T-helper 1 cell (primary cell): Measurements from ENCODE around the gene HJV.
"Not testable (repeated sequence)": the region's sequence is repeated elsewhere in the genome, so short reads cannot be mapped to it uniquely, and the experiment has no call there.

Experiments
- DNase-seq, 5 donors: peaks; one replicate each; pipeline ENCODE4 v3.0.0-alpha.2; 2012 to 2020
- total RNA-seq, 4 donors: gene quantifications; one replicate each; lab custom pipeline; 2026; lab: John Stamatoyannopoulos, UW

HJV gene, protein sequence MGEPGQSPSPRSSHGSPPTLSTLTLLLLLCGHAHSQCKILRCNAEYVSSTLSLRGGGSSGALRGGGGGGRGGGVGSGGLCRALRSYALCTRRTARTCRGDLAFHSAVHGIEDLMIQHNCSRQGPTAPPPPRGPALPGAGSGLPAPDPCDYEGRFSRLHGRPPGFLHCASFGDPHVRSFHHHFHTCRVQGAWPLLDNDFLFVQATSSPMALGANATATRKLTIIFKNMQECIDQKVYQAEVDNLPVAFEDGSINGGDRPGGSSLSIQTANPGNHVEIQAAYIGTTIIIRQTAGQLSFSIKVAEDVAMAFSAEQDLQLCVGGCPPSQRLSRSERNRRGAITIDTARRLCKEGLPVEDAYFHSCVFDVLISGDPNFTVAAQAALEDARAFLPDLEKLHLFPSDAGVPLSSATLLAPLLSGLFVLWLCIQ
- total RNA-seq: 0 to 0.08 (median 0) reads per million in 4 donors

DNA sequence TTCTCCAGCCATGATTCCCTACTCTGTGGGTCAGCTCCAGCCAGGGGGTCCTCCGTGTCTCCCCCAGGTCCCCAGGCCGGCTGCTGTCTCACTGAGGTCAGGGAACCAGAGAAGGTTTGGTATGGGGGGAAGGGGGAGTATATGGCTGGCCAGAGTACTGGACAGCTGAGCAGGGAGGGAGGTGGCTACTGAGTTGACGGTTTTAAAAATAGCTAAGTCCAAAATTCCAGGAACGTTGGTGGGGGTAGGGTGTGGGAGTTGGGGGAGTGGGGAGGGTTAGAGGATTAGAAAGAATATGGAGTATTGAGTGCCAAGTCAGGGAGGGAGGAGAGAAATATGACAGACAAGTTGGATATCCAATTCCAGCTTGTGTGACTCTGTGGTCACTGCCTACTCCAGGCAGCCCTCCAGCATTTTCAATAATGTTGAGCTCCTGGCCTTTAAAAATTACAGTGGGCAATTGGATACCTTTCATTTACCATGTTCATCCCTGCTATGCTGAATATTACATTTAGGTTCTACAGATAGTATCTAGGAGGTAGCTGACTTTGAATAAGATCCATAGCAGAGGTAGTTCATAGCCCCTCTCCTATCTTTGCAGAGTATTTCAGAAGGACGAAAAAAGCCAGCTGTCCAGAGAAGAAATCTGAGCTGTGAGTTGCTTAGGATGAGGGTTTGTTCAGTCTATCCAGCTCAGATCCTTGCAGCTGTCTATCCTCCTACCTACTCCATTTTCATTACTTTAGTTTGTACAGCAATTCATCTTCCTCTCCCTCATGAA, at the start of gene HJV:
TSS of gene HJV (minus strand) at position 114 of the 781 bp plus-strand sequence. CDS start 1,504 bp downstream, outside the sequence.
- DNase-seq: no peak

DNA sequence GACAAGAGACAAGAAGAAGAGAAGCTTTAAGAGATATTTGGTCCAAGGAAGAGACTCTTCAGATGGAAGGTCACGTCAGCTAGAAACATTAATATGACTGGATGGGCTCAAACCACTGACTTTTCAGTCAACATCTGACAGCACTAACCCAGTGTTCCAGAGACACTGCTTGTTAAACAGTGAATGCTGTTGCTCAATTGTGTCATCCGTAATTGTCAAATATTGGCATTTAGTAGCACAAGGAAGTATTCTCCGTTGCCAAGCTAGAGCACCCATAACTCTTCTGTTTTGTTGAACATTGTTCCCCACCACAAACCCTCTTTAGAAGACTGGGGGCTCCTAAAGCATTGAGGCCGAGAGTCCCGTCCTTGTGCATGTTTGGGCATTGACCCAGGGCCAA, 37.6 kb upstream of the HJV start:
- DNase-seq: not testable (repeated sequence)

DNA sequence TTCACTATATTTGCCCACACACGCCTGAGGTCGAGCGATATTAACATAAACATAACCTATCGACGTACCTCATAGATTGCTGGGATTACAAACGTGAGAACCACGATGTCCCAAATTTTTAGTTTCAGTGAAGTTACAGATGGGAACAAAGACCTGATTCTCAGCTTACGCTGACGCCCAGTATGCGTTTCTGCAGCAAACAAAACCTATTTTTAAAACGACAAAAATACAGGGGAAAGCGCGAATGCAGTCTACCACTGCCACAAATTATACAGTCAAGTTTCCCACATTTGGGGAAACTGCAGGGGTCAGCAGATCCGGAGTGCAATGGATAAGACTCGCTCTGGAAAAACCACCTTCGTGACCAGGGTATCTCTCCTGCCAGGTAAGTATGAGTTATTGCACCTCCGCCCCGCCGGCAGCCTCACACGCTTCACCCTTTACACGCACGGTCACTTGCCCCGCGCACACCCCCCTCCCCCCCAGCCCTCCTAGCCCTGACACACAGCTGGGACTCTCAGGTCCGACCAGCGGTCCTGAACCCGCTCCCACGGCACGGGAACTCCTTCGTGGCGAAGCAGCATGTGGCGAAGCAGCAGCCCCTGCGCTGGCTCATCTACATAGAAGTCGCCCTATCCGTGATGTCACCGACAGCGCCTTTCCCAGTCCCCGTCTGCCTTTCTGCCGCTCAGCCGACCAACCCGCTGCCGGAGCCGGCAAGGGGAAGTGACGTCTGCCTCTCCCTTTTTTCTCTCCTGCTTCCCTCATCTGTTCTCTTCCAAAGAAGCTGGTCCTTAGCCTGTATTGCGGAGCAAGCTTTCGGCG, 30.5 kb upstream of the HJV start:
- peak; percentile 59 to 90 (median 63) for DNase-seq

DNA sequence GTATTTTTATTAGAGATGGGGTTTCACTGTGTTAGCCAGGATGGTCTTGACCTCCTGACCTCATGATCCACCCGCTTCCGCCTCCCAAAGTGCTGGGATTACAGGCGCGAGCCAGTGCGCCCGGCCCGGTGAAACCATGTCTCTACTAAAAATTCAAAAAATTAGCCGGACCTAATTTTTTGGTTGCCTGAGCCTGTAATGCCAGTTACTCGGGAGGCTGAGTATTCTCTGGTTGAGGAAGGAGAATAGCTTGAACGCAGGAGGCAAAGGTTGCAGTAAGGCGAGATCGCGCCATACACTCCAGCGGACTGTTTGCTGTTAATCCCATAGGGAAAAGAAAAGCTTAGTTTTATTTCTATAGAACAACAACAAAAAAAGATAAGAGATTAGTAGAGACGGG, 29.9 kb upstream of the HJV start:
- no peak for DNase-seq

DNA sequence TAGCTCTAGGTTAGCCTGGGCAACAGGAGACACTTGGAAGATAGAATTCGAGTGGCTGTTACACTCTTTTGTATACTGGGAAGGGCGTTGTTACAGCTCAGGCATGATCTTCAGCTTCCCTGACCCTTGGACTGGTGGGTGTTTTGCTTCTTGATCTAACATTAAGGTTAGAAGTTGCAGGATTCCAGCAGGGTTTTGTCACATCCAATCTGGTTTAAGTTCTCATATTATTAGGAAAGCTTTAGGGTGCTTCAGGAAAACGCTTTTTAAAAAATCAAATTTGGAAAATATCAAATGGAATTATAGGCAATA, 29.1 kb upstream of the HJV start:
- DNase-seq: not testable (repeated sequence)

DNA sequence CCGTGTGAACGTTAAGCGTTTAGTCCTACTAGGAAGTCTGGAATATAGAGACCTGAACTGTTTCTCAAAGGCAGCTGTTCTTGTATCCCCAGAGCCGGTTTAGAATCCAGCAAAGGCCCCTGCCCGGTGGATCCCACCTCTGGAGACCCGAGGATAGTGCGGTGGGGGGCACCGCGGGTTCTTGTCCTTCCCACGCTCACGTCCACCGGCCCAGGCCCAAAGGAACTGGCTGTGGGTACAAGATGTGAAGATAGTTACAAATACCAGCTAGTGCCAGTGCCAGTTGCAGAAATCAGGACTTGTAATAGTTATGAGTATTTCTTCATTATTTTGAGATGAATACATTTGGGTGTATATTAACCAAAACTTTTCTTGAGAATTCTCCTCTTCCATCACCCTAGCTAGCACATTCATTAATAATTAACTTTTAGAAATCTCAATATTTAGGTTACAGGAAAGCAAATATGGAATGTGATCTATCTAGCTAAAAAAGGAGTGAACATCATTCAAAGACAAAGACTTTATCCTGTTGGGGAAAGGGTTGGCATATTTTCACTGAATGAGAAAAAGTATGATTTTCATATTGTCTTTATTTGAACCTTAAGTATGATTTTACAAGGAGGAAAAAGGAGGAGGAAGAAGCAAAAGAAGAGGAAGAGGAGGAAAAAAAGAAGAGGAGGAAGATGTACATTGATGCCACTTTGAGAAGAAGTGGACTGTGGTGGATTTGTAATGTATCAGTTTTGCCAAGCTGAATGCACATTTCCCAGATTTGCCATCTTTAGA, 28.5 kb upstream of the HJV start:
- DNase-seq: not testable (repeated sequence)

DNA sequence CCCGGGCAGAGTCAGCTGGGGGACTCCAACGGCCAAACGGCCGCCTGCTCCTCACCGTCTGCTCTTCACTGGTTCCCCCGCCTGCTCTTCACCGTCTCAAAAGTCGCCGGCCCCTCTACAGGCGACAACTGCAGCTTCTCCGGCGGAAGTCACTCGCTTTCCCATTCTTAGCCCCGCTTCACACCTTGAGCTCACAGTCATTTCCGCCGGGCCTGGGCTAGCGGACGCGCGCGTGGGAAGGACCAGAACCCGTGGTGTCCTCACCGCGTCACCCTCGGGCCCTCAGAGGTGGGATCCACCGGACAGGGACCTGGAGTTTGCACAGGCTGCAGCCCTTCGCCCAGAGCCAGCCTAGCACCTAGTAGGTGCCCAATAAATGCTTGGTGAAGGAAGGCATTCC, 27.9 kb upstream of the HJV start:
- no peak for DNase-seq

DNA sequence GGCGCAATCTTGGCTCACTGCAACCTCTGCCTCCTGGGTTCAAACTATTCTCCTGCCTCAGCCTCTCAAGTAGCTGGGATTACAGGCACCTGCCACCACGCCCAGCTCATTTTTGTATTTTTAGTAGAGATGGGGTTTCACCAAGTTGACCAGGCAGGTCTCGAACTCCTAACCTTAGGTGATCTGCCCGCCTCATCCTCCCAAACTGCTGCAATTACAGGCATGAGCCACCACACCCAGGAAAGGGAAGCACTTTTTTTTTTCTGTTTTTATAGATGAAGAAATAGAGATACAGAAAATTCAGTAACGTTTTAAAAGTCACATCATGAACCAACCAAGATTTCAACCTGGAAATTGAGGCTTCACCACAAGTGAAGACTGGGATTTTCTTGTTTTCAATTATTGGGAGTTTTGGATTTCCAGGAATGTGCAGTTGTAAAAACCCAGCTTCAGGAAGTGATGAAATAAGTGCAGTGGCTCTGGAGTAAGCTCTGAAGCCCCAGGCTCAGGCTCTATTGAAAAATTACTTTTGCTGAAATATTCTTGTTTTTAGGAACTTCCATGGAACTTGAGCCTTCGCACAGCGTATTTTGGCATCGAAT, 27.1 kb upstream of the HJV start:
- DNase-seq: not testable (repeated sequence)

DNA sequence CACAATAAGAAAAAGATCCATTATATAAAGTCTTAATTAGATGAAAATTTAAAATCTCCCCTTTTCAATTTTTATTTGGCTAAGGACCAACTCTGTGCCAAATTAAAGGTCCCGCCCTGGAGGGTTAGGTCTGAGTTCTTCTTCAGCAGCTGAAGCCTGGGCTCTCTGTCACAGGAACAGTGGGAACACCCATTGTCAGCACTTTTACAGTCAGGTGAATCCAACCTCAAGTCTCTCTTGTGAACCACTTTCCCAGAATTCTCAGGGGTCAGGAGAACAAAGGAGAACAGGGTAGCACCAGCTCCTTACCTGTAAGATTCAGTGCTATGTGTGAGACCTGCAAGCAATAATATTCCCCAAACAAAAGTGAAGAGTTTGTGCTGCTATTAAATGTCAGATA, 25.1 kb upstream of the HJV start:
- no peak for DNase-seq

DNA sequence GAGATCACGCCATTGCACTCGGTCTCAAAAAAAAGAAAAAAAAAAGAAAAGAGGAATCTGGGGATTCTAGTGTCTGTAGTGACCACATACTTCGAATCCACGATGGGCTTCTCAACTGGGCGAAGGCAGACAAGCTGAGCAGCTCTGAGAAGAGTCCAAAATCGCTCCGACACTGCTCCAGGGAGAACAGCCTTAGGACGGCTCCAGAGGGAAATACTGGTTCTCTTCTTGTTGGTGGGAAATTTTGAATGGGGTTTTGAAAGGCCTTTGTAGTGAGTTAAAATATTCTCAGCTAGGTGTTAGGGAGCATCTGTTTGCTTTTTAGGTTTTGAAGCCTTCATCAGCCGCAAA, 18.3 kb upstream of the HJV start:
- no peak for DNase-seq

DNA sequence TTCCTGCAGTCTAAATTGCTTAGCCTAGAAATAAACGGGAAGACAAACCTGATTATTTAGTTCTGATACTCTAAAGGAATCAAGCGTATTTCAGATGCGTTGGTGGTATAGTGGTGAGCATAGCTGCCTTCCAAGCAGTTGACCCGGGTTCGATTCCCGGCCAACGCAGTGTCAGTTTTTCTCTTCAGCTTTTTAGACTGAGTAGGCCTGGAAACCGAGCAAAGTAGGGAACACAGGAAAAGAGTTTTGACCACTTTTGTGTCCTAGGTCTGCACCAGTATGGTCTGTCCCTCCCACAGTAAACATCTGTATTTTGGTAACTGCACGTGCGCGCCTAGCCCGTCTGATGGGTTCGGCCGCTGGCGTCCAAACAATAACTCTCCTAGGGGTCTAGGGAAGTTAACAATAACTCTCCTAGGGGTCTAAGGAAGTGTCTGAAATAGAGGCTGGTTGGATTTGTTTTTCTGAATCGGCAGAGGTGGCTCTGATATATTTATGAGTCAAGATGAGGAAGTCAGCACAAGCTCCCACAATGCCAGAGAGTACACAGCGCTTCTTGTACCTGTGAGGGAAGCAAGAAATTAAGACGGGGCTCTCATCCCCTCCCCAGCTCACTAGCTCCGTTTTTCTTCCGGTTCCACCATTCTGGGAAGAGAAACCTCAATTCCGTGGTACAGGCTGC, 15.6 kb upstream of the HJV start:
- DNase-seq: peak; percentile 20 to 81 (median 50)

DNA sequence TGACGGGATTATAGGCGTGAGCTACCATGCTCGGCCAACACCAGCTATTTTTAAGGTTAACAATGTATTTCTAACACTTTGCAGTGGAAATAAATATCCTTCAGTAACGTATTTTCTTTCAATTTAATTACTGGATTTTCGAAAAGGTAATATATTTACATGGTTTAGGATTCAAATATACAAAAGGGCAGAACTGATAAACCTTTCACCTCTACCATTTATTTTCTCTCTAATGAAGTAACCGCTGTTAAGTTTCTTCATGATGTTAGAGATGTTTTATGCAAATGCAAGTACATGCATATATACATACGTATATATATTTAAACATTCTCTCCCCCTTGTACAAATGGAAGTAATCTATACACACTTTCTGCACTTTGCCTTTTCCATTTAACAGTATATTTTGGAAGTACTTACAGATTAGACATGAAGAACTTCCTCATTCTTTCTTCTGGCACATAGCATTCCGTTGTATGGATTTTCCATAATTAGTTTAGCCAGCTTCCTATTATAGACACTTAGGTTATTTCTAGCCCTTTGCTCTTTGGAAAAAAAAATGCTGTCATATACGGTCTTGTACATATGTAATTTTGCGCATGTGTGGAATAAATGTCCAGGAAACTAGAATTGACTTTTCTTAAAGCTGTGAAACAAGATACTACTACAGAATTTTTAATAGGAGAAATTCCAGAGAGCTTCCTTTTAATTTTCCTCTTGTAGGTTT, 14.9 kb upstream of the HJV start:
- no peak for DNase-seq

DNA sequence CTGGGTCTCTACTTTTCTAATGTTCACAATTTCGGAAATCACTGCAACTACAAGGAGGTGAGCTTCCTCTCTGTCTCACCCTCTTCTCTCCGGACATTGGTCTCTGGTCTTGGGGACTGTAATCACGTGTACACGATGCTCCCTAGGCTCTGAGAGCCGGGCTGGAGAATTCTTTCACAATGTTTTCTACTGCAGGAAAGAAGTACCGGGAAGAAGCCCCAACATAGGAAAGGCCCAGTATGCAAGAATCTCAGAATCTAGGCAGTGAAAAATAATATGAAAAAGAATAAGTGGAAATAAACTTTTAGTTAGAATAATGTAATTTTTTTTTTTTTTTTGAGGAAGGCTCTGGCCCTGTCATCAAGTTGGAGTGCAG, 13.5 kb upstream of the HJV start:
- no peak for DNase-seq

DNA sequence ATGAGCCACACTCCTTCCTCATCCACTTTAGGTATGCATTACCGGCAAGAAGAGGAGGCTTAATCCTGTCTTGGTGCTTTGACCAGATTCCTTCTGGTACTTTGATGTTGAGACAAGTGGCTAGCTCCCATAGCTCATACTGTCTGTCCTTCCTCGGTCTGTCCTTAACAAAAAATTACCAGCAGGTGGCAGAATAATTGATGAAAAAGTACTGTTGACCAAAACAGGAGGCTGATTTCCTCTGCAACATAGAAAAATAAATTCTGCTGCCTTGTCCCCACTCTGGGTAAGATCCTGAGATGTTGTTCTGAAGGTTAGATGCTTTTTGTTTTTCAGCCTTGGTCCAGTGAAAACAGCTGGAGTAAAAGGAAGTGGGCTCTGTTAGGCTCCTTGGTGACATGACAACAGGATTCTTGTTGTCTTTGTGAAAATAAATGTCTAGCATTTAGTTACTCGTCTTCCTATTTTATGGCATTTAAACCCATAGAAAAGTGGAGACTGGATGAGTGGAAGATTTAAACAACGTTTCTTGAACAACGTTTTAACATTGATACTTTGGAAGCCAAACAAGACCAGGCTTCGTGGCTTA, 11.2 kb upstream of the HJV start:
- peak in 1 of 5 donors; percentile 60 for DNase-seq

DNA sequence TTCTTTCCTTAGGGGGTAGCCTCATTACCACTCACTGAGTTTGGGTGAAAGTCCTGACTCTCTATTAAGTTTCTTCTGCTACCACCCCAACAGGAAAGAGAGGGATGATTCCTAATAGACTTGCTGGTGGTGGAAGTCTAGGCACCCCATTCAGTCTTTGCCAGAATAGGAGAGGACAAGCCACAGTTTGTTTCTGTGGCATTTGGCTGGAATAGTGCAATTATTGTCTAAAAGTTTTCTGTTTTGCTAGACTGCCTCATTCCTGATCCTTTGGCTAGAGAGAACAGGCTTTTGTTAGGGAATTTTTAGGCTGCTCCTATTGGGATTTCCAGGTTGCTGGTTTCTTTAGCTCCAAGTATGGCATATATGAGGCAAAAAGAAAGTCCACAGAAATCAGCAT, 9.9 kb upstream of the HJV start:
- DNase-seq: no peak

DNA sequence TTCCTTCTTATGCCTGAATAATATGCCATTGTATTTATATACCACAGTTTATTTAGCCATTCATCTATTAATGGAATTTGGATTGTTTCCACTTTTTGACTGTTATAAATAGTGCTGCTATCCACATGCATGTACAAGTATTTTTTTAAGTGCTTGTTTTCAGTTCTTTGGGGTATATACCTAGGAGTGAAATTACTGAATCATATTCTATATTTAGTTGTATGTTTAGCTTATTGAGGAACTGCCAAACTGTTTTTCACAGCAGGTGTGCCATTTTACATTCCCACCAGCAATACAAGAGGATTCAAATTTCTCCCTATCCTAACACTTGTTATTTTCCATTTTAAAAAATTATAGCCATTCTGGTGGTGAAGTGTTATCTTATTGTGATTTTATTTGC, 7.6 kb upstream of the HJV start:
- DNase-seq: no peak

DNA sequence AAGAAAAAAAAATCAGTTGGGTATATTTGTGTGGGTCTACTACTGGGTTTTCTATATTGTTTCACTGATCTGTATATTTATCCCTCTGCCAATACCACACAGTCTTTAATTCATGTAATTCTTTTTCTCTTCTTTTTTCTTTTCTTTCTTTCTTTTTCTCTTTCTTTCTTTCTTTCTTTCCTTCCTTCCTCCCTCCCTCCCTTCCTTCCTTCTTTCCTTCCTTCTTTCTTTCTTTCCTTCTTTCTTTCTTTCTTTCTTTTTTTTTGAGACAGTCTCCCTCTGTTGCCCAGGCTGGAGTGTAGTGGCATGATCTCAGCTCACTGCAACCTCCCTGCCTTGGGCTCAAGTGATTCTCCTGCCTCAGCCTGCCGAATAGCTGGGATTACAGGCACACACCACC, 5.1 kb upstream of the HJV start:
- DNase-seq: not testable (repeated sequence)

DNA sequence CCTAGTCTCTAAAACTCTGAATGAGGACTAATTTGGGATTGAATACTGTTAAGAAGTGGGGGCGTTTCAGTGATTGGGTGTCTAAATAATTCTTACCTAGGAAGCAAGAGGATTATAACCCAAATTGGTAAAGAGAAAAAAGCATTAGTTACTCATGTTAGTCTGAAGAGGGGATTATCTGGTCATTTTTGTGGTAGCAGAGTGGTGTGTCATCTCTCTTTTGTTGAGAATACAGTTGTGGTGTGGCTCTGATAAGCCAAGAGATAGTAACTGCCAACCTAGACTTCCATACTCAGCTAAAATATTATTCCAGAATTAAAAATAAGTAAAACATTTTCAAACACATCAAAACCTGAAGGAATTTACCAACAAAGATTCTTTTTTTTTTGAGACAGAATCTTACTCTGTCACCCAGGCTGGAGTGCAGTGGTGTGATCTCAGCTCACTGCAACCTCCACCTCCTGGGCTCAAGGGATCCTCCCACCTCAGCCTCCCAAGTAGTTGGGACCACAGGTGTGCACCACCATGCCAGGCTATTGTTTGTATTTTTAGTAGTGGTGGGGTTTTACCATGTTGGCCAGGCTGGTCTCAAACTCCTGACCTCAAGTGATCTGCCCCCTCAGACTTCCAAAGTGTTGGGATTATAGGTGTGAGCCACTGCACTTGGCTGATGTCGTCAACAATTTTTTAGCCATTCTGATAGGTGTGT, 4.4 kb upstream of the HJV start:
- not testable (repeated sequence) for DNase-seq

DNA sequence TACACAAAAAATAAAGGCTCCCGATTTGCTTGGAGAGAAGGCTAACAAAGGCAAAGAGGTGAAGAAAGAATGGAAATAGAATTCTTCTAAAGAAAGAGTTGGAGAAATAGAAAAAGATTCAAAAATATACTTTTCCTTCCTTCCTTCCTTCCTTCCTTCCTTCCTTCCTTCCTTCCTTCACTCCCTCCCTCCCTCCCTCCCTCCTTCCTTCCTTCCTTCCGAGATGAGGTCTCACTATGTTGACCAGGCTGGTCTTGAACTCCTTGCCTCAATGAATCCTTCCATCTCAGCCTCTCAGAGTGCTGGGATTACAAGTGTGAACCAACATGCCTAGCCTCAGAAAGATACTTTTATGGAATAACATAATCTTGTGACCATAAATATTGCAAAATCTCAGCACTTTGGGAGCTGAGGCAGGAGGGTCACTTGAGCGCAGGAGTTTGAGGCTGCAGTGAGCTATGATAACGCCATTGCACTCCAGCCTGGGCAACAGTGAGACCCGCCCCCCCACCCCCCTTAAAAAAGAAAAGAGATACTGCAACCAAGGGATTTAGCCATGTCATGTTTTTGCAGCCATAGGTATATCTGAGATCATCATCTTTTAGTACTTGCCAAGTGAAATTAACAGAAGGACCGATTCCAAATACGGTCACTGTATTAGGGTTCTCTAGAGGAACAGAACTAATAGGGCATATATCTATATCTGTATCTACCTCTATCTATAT, 1.0 kb upstream of the HJV start:
- DNase-seq: no peak
